ENCODE results near the gene MARK1.

The MARK1 gene

DNA sequence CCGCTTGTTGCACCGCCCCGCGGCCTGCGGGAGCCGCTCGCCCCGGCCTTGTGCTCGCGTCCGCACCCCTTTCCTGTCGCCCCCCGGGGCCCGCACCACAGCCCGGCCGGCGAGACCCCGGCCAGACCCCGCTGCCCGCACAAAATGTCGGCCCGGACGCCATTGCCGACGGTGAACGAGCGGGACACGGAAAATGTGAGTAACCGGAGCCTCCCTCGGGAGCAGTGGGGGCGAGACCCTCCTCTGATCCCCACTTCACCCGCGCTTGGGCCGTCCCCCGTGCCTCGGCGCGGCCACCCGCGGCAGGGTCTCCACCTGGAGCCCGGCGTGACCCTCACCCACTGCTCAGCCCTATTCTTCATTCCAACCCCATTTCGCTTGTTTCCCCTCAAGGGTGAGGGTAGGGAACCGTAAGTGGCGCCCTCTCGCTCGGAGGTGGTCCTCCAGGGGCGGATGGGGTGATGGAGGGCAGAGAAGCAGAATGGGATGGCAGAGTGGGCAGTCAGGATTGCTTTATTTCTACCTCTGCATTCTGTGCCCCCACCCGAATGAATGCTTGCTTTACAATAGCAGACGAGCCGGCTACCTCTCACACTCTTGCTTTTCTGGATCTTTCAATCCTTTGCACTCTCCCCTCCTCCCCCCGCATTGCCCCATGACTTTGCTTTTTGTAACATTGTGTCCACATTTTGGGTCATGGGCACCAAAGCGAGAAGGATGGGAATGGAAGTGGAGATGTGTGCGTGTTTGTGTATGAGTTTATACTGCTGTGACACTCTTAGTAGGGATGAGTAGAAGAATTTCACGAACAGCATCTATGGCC, 954 bp downstream of the MARK1 start:
- TF ChIP-seq, protein P1, sequence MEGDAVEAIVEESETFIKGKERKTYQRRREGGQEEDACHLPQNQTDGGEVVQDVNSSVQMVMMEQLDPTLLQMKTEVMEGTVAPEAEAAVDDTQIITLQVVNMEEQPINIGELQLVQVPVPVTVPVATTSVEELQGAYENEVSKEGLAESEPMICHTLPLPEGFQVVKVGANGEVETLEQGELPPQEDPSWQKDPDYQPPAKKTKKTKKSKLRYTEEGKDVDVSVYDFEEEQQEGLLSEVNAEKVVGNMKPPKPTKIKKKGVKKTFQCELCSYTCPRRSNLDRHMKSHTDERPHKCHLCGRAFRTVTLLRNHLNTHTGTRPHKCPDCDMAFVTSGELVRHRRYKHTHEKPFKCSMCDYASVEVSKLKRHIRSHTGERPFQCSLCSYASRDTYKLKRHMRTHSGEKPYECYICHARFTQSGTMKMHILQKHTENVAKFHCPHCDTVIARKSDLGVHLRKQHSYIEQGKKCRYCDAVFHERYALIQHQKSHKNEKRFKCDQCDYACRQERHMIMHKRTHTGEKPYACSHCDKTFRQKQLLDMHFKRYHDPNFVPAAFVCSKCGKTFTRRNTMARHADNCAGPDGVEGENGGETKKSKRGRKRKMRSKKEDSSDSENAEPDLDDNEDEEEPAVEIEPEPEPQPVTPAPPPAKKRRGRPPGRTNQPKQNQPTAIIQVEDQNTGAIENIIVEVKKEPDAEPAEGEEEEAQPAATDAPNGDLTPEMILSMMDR (conservative IDR thresholded peaks at IDR 0.05; ENCODE audit: low read length) = no peak
- DNase-seq (ENCODE audit: low read depth) = no peak
- H3K4me3 ChIP-seq (ENCODE audit: low read length) = peak overlapping the region; percentile 52

DNA sequence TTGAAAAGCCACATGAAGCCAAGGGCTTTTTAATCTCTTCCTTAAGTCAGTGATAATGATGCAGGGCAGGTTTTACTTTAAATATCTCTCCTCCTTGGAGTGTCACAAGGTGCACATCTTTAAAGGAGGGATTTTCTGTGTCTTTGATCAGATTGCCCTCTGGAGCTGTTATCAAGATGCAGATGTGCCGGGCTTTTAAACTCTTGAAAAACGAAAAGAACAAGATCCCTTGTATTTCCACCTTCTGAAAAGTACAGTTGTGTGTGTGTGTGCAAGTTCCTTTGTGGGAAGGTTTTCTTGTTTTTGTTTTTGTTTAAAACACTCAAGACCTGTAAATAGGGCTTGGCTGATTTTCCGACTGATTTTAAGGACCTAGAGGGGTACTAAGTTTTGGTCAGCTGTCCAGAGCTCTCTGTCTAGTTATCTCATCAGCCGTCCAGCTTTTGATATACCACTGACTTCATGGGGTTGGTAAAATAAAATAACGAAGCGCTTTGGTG, 1.6 kb downstream of the MARK1 start:
- H3K4me3 ChIP-seq (ENCODE audit: low read length) = no peak overlapping the region
- TF ChIP-seq, protein P1 (conservative IDR thresholded peaks at IDR 0.05; ENCODE audit: low read length) = no peak
- DNase-seq (ENCODE audit: low read depth) = no peak

DNA sequence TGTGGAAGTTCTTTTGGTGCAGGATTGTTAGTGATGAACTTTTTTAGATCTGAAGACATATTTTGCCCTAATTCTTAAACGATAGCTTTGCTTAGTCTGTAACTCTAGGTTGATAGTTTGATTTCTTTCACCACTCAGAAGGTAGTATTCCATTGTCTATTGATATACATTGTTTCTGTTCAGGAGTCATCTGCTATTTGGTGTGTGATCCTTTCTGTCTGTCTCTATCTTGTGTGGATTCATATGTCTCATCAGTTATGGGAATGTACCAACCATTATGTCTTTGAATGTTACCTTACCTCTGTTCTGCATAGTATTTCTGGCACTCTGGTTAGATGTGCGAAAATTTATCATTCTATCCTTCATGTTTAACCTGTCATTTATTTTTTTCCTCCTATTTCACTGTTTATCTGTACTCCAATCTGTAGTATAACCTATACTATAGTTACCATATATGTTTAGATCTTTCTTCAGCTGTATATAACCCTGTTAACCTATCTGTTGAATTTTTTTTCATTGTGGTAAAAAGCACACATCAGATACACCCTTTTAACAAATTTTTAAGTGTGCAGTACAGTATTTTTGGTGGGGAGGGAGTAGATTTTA, 5.7 kb downstream of the MARK1 start:
- DNase-seq (ENCODE audit: low read depth) = no peak
- TF ChIP-seq, protein P1 (conservative IDR thresholded peaks at IDR 0.05; ENCODE audit: low read length) = no peak
- no peak overlapping the region for H3K4me3 ChIP-seq (ENCODE audit: low read length)

DNA sequence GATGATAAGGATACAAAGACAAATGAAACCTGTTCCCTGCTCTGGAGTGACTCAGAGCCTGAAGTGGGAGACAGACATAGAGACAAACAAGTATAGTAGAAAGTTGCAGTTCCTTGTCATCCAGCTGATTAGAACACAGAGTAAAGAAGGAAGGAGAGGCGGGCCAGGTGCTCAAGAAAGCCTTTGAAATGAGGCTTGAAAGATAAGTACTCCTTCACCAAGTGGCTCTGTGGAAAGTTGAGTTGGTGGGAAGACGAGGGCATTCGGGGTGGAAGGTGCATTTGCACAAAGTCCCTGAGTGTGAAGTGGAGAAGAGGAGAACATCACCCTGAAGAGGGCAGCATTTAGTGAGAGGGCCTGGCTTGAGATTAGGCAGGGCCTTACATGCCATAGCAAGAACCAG, 17.0 kb downstream of the MARK1 start:
- DNase-seq (ENCODE audit: low read depth) = peak; percentile 6
- TF ChIP-seq, protein P1 (conservative IDR thresholded peaks at IDR 0.05; ENCODE audit: low read length) = peak; percentile 29
- H3K4me3 ChIP-seq (ENCODE audit: low read length) = no peak overlapping the region

DNA sequence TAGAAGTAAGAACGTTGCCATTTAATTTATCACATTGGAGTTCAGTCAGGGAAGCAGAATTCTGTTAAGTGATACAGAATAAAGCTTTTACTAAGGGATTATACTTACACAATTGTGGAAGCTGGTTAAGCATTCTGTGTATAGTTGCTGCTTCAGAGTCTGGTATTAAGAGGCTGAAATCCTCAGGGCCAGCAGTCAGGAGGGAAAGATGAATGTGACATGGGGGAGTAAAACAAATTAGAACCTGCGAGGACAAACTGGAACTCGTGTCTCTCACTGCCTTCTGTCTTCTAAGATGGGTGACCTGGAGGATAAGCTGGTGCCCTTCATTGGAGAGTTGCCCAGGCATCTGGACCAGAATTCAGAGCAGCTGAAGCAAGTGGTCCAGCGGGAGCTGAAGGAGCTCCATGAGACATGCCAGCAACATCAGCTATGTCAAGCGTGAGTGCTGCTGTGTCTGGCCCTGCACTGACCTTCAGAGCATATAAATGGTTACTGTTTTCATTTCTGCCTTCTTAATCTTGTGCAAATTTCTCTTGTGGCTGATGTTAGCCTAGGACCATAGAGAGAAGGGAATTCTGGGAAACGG, 23.0 kb downstream of the MARK1 start:
- TF ChIP-seq, protein P1 (conservative IDR thresholded peaks at IDR 0.05; ENCODE audit: low read length) = no peak
- DNase-seq (ENCODE audit: low read depth) = no peak
- H3K4me3 ChIP-seq (ENCODE audit: low read length) = no peak overlapping the region

DNA sequence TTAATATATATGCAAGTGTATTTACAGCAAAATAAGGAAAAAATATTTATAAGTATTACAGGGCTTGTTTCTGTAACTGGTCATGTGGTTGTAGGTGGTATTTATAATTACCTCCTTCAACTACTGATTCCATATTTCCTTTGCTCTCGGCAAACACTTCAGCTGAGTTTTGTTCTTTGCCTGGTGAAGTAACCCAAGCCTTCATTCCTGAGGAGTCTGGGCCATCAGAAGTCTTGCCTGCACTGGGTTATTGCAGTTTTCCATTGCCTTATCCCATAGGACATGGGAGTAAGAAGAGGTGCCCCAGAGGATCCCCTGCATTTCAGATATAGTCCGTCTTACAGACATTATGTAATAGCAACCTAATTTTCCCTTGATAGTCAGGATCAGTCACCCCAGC, 23.8 kb downstream of the MARK1 start:
- DNase-seq (ENCODE audit: low read depth) = no peak
- TF ChIP-seq, protein P1 (conservative IDR thresholded peaks at IDR 0.05; ENCODE audit: low read length) = no peak
- no peak overlapping the region for H3K4me3 ChIP-seq (ENCODE audit: low read length)
